GM12865 (cell line): ENCODE measurements around the gene TBC1D9.
"Not testable (repeated sequence)": the region's sequence is repeated elsewhere in the genome, so short reads cannot be mapped to it uniquely, and the experiment has no call there.

Experiments used
- DNase-seq: peaks from one replicate; pipeline ENCODE4 v3.0.0; 2010; ENCODE audit warnings: low read depth
- H3K4me3 ChIP-seq: 2 replicates; pipeline ENCODE4 v1.5.1; 2011; ENCODE audit warnings: mild to moderate bottlenecking, low read depth, low read length, control low read depth
- CTCF ChIP-seq: IDR thresholded peaks from 2 replicates; pipeline ENCODE4 v1.5.1; 2011; ENCODE audit warnings: low read length, control low read depth, low read depth, inconsistent platforms; ENCODE audit not compliant: insufficient read depth; ENCODE audit errors: missing control alignments

The TBC1D9 gene

GRCh38 chr4:140754918-140755773, 1.0 kb downstream of the TBC1D9 start:
- H3K4me3 ChIP-seq: peak overlapping the region; percentile 54
- no peak for TF ChIP-seq CTCF
- no peak for DNase-seq

GRCh38 chr4:140753329-140753728, 2.9 kb downstream of the TBC1D9 start:
- DNase-seq: no peak
- H3K4me3 ChIP-seq: no peak overlapping the region
- no peak for TF ChIP-seq CTCF

GRCh38 chr4:140752291-140753068, 3.7 kb downstream of the TBC1D9 start:
- H3K4me3 ChIP-seq: no peak overlapping the region
- DNase-seq: no peak
- no peak for TF ChIP-seq CTCF

- no peak overlapping the region for H3K4me3 ChIP-seq
- DNase-seq: no peak
- TF ChIP-seq CTCF: no peak
Observed at GRCh38 chr4:140750470-140750869, 5.7 kb downstream of the TBC1D9 start.

- no peak overlapping the region for H3K4me3 ChIP-seq
- no peak for DNase-seq
- TF ChIP-seq CTCF: no peak
Observed at GRCh38 chr4:140748171-140748570, 8.0 kb downstream of the TBC1D9 start.

GRCh38 chr4:140746546-140746945, 9.6 kb downstream of the TBC1D9 start:
- not testable (repeated sequence) for DNase-seq, H3K4me3 ChIP-seq

GRCh38 chr4:140744421-140744820, 11.8 kb downstream of the TBC1D9 start:
- TF ChIP-seq CTCF: no peak
- no peak overlapping the region for H3K4me3 ChIP-seq
- no peak for DNase-seq
